Hematopoietic multipotent progenitor cell treated with erythropoietin and hydrocortisone succinate and interleukin-3 and kit ligand, for 8 days (in vitro differentiated cells): ENCODE data around the gene FIGN.

Experiments
- DNase-seq: peaks from one replicate; pipeline ENCODE4 v3.0.0-alpha.2; 2015

FIGN gene

GRCh38 chr2:163736433-163737189 lies 803 bp upstream of the FIGN start:
- no peak for DNase-seq

- no peak for DNase-seq
These were observed 725 bp downstream of the FIGN start for GRCh38 chr2:163734881-163735684.

DNA sequence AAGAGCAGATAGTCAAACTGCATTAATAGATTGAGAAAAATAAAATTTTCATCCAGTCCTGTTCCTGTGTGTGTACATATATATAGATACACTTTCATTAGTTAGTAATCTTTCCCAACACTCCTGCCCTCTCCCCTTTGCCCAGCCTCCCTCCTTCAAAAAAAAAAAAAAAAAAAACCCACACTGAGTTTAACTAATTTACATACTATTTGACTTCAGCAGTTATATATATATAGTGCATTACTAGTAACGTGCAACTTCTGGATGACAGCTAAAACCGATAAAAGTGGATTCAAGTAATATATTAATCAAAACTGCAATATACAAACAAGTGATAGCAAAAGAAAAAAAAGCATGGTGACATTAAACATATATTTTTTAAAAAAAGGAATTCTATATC lies 1.4 kb downstream of the FIGN start:
- DNase-seq = no peak

- DNase-seq = no peak
These were observed 1.9 kb downstream of the FIGN start for GRCh38 chr2:163733956-163734355.

DNA sequence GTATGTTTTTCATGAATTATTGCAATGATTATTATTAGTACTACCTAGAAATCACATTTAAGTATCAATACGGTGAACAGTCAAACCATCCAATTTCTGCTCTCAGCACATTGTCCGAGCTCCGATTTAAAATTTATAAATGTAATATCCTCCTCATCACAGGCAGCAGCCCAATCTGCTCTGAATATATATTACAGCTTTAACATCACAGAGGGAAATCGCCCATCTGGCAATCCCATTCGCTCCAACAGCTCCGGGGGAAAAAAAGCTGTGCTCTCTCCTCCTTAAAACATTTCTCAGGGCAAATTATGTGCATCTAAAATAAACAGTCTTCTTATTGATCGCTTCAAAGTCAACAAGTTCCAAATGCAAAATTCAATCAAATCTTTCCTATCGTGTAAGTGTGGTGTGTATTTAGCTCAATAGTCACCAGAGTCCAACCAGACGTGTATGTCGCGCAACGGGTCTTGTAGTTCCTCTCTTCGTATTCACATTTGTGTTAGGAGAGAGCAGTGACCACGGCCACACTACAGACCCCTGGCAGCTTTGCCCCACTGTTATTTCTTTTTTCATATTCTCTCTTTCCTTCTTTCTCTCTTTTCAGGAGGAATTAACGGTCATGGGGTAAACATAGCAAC lies 2.4 kb downstream of the FIGN start:
- no peak for DNase-seq

- DNase-seq = no peak
These were observed 3.1 kb downstream of the FIGN start for GRCh38 chr2:163732727-163733126.

DNA sequence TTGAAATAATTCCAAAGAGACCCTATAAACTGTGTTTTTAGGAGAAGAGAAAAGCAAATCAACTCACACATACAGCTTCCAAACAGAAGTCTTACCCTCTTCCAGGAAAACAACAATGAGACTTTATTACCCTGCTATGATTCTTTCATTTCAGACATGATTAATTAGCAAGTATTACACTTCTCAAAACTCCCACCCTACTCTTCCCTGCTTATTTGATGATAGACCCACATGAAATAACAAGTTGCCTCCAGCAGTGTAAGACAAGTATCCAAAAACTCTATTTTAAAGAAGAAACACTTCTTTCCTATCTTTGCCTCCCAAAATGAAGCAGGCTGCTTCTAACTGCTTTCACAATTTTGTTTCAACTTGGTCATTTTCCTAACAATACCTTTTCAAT lies 4.1 kb downstream of the FIGN start:
- no peak for DNase-seq

GRCh38 chr2:163730556-163730955 lies 5.3 kb downstream of the FIGN start:
- no peak for DNase-seq

GRCh38 chr2:163729636-163730273 lies 6.1 kb downstream of the FIGN start:
- no peak for DNase-seq

DNA sequence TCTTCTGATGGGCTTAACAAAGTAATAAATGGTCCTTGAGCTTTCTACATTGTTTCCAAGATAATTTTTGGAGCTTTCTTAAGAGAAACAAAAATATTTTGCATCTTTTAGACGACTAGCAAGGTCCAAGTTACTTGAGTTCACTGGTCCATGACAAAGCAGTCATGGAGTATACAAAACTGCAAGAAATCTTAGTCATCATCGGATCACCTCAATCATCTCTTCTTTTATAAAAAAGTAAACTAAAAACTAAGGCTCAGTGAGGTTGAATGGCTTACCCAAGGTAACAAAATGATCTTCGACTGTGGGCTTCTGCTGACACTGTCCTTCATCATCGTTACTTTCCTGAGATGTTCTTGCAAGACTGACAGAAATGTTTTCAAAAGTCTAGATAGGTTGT lies 11.9 kb downstream of the FIGN start:
- no peak for DNase-seq

DNA sequence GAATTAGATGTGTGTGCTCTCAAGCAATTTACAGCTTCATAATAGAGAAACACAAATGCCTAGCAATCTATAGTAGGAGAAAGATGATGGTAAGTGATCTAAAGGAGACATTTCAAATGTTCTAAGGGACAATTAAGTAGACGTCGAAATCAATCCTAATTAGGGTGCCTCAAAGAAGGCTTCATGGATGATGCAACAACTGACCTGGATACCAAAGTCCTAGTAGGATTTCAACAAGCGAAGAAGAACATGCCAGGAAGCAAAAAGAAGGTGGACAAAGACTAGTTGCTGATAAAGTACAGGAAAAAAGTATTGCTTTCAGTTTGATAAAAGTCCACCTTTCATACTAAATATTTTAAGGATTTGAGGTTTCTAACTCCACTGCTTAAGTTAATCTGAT lies 12.5 kb downstream of the FIGN start:
- DNase-seq = no peak

DNA sequence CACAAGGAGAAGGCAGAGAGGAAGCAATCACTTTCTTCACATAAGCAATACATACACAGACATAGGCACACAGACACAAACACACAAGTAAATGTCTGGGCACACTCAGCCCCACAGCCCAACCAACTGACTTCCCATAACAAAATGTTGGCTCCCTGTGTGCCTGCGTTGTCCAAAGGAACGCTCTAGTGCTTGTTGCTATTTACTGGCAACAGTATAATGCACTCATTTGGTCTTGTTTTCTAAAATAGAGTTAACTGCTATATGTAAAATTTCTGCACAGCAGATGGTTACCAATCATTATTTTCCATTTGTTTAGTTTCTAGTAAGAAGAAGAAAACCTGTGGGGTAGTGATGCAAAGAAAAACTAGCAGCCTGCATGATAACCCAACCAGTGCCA lies 16.5 kb downstream of the FIGN start:
- no peak for DNase-seq

- no peak for DNase-seq
These were observed 17.7 kb downstream of the FIGN start for GRCh38 chr2:163717993-163718680.

- DNase-seq = no peak
These were observed 18.3 kb downstream of the FIGN start for GRCh38 chr2:163717515-163717914.

- no peak for DNase-seq
These were observed 19.7 kb downstream of the FIGN start for GRCh38 chr2:163716101-163716500.

DNA sequence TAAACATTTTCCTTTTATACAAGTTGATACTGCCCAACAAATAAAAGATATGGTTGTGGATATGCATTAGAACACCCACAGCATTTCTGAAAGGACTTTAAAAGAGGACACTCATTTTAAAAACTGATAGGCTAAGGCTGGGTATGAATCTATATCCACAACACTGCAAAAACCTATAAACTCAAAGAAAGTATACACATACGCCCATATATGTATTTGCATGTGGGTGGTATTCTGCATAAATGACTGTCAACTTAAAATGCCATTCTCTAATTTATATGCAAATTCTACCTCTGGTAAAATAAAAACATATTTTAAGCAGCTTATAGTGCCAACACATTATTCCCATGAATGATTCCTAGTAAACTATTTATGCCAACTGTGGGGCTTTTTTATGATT lies 20.1 kb downstream of the FIGN start:
- DNase-seq = no peak

- DNase-seq = no peak
These were observed 20.6 kb downstream of the FIGN start for GRCh38 chr2:163715199-163715598.

- no peak for DNase-seq
These were observed 22.1 kb downstream of the FIGN start for GRCh38 chr2:163713534-163714311.

- DNase-seq = no peak
These were observed 24.1 kb downstream of the FIGN start for GRCh38 chr2:163711699-163712098.

- no peak for DNase-seq
These were observed 24.6 kb downstream of the FIGN start for GRCh38 chr2:163711258-163711657.

- DNase-seq = no peak
These were observed 26.5 kb downstream of the FIGN start for GRCh38 chr2:163709270-163709669.

DNA sequence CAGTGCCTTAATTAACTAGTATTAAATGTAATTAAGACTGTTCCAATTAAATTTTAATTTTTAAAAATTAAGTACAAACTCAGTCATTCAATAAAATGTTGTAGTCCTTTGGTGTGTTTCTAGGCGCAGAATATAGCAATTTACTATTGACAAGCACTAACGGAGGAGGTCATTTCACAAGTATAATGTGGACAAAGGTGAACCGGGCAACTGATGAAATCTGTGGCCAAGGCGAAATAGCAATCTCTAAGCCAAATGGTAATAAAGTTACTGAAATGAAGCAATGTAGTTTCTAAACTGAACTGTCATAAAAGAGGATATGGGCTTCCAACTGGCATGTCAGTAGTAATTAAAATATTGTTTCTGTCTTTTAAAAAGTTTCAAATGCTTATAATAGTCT lies 27.5 kb downstream of the FIGN start:
- DNase-seq = no peak
